ACHN (cell line): ENCODE results near the gene KRTAP9-6.
"Not testable (repeated sequence)": the region's sequence is repeated elsewhere in the genome, so short reads cannot be mapped to it uniquely, and the experiment has no call there.

Experiments
- DNase-seq: peaks from one replicate; pipeline ENCODE4 v3.0.0-alpha.2; 2015
- in situ Hi-C: cut with HindIII; loops from 2 replicates; pipeline ENCODE4 v1.10.0; 2017; ENCODE audit warnings: low sequenced_read_pairs, low pct_ligation_motif_present, low pct_unique_long_range_greater_than_20kb

The KRTAP9-6 gene

DNA sequence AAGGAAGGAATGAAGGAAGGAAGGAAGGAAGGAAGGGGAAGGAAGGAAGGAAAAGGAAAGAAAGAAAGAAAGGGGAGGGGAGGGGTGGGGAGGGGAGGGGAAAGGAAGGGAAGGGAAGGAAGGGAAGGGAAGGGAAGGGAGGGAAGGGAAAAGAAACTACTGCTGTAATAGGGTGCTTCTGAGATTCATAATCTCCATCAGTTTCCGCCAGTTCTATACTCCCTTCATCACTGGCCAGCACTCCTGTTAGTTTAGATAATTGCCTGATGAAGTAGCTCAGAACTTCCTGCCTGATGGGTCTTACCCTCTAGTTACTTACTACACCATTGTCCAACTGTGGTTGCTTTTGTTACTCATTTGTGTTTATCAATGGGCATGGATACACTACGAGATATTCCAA, 2.0 kb upstream of the KRTAP9-6 start:
- in situ Hi-C loops, result no loop called here

DNA sequence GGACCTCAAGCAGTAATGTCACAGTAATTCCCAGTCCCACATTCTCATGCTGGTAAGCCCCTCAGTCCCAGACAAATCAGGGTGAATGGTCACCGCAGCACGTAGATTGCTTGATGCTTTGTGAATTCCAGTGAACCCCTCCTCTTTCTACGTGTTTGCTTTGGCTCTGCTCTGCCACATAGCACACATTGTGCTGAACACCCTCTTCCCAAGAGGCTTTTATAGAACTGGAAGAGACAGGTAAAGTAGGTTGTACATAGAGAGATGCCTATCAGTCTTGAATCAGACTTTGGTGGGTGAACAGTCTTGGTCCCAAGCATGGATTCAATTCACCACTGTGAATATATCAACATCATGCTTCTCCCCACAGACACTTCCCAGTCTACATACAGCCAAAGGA, 579 bp upstream of the KRTAP9-6 start:
- in situ Hi-C loops, result no loop called here
- DNase-seq, result no peak

More for the DNA sequence above, 2.0 kb upstream of the KRTAP9-6 start:
- DNase-seq, result no peak

DNA sequence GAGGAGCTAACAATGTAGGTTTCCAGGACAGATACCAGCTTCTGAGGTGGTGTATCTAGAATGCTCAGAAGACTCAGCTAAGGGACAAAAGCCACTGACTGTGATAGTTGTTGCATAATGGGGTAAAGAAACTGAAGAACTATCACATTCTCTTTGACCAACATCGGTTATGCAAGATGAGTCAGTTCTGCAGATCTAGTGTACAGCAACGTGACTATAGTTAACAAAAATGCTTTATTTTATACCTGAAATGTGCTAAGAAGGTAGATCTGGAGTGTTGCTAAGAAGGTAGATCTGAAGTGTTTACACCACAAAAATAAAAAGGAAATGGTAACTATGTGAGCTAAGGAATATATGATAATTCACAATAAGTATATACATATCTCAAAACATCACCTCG, 2.5 kb downstream of the KRTAP9-6 start:
- in situ Hi-C loops, result no loop called here
- no peak for DNase-seq

DNA sequence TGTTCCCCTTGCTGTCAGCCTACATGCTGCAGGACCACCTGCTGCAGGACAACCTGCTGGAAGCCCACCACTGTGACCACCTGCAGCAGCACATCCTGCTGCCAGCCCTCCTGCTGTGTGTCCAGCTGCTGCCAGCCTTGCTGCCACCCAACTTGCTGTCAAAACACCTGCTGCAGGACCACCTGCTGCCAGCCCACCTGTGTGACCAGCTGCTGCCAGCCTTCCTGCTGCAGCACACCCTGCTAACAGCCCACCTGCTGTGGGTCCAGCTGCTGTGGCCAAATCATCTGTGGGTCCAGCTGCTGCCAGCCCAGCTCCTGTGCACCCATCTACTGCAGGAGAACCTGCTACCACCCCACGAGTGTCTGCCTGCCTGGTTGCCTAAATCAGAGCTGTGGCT, 6.1 kb downstream of the KRTAP9-6 start:
- DNase-seq, in situ Hi-C loops: not testable (repeated sequence)

DNA sequence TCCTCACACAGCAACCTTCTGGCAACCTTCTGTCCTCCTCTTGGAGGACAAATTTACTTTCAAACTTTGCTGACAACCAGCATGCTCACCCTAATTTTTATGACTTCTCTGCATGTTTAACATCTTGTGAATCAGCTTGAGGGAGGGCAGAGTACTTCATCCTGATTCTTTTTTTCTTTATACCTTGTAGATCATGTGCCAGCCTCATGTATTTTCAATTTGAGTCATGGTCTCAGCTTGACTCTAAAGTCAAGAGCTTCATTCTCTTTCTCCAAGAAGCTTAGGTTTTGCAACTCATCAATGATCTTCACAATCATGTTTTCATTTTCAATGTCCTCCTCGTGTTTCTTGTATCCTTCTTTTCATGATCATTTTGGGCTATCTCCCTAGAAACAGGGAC, 6.7 kb downstream of the KRTAP9-6 start:
- in situ Hi-C loops, result no loop called here
- DNase-seq, result no peak

DNA sequence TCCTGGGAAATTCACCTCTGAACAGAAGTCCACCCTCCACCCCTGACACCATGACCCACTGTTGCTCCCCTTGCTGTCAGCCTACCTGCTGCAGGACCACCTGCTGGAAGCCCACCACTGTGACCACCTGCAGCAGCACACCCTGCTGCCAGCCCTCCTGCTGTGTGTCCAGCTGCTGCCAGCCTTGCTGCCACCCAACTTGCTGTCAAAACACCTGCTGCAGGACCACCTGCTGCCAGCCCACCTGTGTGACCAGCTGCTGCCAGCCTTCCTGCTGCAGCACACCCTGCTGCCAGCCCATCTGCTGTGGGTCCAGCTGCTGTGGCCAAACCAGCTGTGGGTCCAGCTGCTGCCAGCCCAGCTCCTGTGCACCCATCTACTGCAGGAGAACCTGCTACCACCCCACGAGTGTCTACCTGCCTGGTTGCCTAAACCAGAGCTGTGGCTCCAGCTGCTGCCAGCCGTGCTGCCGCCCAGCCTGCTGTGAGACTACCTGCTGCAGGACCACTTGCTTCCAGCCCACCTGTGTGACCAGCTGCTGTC, 10.5 kb downstream of the KRTAP9-6 start, which contains the start of gene KRTAP9-7:
Gene KRTAP9-7 (plus strand): TSS at position 51 of the 543 bp plus-strand sequence. CDS start 0 bp downstream, at position 51.
- DNase-seq, in situ Hi-C loops: not testable (repeated sequence)

DNA sequence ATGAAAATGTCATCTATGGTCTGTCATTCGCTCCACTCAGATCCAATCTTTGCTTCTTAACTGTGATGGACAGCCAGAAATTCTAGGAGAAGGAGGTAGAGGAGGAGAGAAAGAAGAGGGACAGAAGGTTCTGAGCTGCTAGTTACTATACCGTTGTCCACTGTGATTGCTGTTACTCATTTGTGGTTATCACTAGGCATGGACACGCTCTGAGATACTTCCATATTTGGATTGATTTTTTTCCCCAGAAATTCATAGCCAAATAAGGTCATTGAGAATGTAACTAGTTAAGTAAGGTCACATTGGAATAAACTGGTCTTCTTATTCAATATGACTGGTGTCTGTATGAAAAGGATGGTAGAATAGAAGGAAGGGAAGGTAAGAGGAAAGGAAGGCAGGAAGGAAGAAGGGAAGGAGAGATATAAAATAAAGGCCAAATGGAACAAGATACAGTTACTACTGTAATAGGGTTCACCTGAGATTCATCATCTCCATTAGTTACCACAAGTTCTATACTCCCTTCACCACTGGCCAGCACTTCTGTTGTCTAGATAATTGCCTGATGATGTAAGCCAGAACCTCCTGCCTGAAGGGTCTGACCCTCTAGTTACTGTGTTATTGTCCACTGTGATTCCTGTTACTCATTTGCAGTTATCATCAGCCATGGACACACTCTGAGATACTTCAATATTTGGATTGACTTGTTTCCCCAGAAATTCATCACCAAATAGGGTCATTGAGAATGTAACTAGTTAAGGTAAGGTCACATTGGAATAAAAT, 13.2 kb downstream of the KRTAP9-6 start:
- no peak for DNase-seq
- in situ Hi-C loops, result no loop called here

DNA sequence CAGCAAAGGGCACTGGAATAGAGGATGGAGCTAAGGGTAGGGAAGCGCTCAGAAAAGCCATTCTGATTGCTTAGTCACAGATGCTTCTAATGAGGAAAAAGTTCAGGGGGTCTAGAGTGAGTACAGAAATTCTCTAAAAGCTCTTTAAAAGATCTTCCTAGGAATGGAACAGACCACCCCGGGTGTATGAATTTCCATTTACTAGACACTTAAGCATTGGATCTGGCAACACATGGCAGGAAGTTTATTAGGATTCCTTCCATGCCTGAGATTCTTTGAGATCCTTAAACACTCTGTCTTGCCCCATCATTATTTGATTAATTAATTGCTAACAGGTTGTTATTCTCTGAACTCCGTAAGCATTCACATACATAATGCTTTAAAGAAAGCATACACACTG, 18.9 kb downstream of the KRTAP9-6 start:
- no peak for DNase-seq
- in situ Hi-C loops, result no loop called here

DNA sequence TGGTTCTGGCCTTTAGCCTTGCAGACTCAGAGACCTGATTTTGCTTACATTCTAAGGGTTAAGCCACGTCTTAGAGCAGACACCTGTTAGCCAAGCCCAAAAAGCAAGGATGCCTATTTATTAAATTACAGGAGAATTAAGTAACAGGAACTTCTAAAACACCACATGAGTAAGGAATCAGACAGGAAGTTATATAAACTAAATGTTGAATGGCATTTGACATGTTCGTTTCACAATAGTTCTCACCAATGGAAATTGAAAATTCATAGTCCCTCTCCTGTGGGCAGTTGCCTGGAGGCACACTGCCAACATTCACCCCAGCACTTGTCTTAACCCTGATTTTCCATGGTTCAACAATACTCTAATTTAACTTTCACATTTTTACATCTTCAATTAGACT, 19.4 kb downstream of the KRTAP9-6 start:
- DNase-seq, result no peak
- in situ Hi-C loops, result no loop called here

DNA sequence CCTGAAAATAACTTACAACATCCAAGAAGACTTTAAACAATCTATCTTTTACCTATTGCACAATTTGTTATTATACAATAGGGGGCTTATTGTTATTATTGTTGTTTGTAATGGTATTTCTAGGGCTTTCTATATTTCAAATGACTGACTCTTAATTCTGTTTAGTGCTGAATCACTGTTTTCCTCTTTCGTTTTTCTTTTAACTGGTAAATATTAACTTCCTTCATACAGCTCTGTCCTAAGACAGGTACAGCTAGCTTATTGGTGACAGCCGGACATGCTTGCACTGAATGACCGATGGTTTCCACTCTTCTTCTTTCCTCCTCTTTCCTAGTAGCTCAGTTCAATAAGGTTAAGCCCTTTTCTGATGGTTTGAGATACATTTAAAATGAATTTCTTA, 21.9 kb downstream of the KRTAP9-6 start:
- in situ Hi-C loops, result no loop called here
- no peak for DNase-seq

DNA sequence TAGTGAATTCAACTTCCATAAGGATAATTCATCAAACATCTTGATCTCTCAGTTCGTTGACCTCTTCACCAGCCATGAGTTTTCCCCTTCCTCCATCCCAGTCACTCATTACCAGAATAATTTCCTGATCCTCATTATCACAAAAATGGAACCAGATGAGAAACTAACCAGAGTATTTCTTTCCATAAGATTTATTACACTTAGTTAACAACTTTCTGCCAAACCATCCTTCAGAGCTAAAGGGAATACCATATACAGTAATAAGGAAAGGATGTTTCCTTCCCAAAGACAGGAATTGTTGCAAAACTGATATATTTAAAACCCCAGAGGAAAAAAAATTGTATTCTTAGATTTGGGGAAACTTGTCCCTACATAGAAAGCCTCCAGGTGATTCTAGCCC, 28.8 kb downstream of the KRTAP9-6 start:
- in situ Hi-C loops, result no loop called here
- DNase-seq, result no peak

DNA sequence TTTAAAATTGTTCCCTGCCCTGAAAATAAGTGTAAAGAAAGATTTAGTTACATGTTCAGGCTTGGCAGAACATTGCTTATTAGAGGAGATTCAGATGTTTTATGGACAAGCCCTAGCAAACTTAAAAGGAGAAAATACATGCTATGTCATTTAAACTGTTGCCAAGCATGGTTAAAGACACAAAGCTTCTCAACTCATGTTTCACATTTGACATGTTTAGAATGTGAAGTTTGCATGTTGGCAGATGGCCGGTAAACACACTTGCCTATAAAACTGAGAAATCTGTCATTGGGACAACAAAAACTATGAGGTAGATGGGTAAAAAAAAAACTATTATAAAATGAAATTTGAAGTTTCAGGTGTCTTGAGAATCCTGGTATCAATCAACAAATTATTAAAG, 31.7 kb downstream of the KRTAP9-6 start:
- in situ Hi-C loops, result no loop called here
- DNase-seq, result no peak

DNA sequence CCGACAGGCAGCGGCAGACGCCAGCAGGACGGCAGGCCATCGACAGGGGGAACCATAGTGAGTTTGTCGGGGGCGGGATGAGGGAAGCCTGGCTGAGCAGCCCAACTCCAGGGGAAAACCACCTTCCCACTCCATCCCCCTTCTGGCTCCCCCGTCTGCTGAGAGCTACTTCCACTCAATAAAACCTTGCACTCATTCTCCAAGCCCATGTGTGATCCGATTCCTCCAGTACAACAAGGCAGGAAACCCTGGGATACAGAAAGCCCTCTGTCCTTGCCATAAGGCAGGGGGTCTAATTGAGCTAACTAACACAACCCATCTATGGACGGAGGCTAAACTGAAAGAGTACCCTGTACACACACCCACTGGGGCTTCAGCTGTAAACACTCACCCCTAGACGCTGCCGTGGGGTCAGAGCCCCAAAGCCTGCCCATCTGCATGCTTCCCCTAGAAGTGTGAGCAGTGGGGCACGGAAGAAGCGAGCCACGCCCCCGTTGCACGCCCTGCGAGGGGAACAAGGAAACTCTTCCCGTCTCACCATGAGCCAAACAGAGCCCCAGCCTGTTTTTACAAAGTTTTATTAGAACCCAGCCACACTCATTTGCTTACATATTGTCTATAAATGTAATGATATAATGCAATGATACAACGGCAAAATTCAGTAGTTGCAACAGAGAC, 33.4 kb downstream of the KRTAP9-6 start:
- in situ Hi-C loops, result no loop called here
- DNase-seq, result no peak

DNA sequence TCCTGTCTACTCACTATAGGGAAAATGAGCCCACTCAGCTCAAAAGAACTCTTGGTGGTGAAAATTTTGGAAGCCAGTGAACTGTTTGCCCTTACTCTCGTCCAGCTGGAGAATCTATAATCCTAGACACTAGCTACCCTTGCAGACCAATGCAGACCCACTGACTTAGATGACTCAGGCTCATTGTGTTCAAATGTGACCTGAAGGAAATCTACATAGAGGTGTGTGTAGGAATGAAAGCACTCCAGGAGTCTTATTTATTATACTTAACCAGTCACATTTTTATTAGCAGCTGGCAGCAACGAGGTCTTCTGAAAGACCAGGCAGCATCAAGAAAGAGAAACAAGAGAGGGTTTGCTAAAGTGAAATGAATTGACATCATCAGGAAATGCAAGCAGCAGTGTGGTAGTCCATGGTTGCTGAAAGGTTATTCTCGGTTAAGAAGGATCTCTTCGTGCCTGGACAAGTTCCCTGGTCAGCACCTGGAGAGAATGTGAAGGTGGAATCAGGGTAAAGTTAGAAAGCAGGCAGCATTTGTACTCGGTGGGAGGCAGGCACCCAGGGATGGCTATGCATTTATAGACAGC, 36.1 kb downstream of the KRTAP9-6 start:
- no peak for DNase-seq
- in situ Hi-C loops, result no loop called here

DNA sequence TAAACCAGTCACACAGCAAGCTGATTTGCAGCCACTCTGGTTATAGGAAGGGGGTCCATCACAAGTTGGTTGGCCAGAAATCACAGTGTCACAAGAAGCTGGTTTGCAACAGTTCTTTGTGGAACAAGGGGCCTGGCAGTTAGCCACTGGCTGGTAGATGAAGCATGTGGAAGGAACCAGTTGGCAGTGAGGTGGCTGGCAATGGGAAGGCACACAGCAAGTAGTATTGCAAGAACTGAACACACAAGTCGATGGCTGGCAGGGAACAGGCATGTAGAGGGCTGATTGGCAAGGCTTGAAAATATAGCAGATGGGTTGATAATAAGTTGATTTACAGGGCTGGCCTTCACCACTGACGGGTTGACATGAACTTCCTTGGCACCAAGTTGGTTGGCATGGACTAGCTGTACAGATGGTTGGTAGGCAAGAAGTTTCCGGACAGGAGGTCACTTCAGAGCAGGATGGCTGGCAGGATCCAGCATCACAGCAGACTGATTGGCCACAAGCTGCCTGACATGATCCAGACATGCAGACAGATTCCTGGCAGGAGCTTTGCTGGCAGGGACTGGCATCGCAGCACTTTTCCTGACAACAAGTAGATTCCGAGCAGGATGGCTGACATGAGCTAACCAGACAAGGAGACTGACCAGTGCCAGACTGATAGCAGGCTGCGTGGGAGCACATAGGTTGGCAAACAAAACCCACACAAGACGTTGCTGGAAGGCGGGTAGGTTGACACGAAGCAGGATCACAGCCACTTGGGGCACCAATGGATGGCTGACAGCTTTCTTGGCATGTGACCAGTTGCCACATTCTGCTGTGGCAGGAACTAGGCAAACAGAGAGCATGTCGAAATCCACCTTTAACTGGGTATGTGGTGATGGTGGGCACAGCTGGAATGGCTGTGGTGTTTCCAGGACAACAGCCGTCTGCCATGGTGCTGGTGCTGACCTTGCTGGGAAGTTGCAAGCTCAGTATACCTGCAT, 37.0 kb downstream of the KRTAP9-6 start, which contains the start of gene KRTAP29-1:
Gene KRTAP29-1 (minus strand): TSS at position 936 of the 986 bp plus-strand sequence. CDS start 0 bp downstream, at position 936.
- in situ Hi-C loops, result no loop called here
- no peak for DNase-seq

DNA sequence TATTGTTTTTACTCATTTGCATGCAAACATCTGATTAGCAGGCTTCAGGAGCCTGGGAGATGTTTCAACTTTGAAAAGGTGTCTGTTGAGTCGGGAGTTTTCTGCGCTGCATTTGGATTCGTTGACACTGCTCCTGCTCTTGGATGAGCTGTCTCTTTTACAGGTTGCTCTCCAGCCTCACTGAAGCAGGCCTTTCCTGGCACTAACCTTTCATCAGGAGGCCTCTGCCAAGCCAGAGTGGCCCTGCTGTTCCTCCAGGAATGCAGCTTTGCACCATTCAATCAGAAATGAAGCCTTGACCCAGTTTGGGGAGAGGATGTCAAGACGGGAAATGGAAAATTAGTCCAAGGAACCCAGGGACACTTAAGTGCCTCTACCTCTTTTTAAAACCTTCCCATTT, 37.8 kb downstream of the KRTAP9-6 start:
- DNase-seq, result no peak
- in situ Hi-C loops, result no loop called here

DNA sequence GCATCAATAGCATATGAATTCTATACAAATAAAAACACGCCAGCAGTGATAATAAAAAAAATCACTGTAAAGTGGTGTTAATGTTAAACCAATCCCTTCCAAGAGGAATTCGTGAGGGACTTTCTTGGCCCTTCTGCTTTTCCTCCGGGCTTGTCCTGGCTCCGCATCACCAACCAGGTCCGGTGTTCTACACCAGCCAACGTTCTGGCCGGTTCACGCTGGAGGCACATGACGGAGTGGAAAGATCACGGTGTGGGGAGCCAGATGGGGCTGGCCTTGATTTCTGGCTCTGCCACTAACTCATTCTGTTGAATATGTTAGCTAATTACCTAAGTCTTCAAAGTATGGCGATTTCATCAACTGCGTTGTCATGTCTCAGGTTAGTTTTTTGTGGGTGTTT, 38.9 kb downstream of the KRTAP9-6 start:
- no peak for DNase-seq
- in situ Hi-C loops, result no loop called here

DNA sequence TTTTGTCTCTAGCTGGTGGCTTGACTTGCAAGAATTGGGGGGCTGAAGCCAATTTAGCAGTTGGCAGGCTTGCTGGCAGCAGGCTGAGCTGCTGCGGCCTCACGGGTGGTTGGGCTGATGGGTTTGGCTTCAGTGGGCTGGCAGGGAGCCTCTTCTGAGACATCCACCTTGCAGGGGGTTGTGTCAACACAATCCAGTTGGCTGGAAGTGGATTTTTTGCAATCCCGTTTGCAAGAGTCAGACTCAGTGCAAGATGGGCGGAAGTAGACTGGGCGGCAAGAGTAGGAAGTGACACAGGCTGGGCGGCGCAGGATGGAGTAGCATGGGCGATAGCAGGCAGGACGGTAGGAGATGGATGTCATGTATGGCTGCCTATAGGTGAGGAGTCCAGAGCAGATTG, 42.5 kb downstream of the KRTAP9-6 start:
- no peak for DNase-seq
- in situ Hi-C loops, result no loop called here
